GM18519 (cell line): ENCODE measurements around the gene PROX1.
"Not testable (repeated sequence)": the region's sequence is repeated elsewhere in the genome, so short reads cannot be mapped to it uniquely, and the experiment has no call there.

ENCODE experiments used
- ATAC-seq: cut with Tn5 transposase; IDR thresholded peaks from one replicate; pipeline ENCODE4 v1.9.1; 2021; ENCODE audit warnings: mild to moderate bottlenecking, moderate library complexity; ENCODE audit not compliant: unreplicated experiment, low FRiP score

PROX1 gene

DNA sequence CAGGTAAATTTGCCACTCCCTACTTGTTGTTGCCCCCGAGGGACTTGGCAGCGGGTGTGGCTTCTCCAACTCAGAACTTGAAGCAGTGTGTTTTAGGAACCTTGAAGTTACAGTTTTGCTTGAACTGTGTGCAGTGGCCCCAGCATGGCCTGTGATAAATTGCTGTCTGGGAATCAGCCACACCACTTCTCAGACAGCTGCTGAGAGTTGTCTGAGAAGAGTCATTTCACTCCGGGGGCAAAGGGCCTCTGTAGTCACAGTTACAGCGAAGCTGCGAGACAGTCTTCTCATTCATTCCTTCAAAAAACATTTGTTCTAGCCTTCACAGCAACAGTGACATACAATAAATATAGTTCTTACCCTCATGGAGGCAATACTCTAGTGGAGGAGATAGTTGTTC lies 70.3 kb downstream of the PROX1 start:
- no peak for ATAC-seq

- ATAC-seq, result no peak
Observed at GRCh38 chr1:214066190-214066589, 78.4 kb downstream of the PROX1 start.

DNA sequence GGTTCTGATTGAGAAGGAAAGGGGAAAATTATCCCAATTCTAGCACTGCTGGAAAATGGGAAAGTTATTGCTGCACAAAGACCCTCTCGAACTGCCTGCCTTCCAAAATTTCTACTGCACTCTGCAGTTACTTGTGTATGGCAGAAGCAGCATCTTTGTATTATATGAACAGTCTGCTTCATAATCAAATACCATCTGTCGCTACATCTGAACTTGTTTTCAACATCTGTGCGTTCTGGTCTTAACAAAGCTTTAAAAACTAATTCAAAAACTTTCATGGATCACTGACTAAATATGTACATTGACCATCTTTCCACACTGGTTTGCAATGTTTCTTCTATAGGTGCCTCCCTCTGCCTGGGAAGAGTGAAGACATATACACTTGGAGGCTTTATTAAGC lies 79.2 kb downstream of the PROX1 start:
- ATAC-seq, result no peak

- ATAC-seq, result no peak
Observed at GRCh38 chr1:214067397-214067796, 79.6 kb downstream of the PROX1 start.

- ATAC-seq, result no peak
Observed at GRCh38 chr1:214067853-214068703, 80.3 kb downstream of the PROX1 start.

DNA sequence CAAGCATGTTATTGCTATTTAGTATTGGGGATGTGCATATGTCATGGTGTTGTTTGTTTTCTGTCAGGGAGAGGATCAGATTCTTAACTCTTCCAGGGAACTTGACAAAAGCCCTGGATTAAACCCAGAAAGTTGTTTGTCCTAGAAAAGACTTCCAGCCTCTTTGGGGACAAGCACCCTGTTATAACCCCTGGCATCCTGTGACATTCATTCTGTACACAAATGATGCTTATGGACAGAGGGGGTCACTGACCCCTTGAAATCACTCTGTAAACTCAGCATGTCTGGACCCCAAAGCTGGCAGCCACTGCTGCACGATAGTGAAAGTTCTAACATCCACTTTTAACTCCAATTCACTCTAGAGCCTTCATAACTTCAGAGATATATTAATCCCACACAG lies 81.2 kb downstream of the PROX1 start:
- no peak for ATAC-seq

- no peak for ATAC-seq
Observed at GRCh38 chr1:214071469-214071868, 83.7 kb downstream of the PROX1 start.

DNA sequence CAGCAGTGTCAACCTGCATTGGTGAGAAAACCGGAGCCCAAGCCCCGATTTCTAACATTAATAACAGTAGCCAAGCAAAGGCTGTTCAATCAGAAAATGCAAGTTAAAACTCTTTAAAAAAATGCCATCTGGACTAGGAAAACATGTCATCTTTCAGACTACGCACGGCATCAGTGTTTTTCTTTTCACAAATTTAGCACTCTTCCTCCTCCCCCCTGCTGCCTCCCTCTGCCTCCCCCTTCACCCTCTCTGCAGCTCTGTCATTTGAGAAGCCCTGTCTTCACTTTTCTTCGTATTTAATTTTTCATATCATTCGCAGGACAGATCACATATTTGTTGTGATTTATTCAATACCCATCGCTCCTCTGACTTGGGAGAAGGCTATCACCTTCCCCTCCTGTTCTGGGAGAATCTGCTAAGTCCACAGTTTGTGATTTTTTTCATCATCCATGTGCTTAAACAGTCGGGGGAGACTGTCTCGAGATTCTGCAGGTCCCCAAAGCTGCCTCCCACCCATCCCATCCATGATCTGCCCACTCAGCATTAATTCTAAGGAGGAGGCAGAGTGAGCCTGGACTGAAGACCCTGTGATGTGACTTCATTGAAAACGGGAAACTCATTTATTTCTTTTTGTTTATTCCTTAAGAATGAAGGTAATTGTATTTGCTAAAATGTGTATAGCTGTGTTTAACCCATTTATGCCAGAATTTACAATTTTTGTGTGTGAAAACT lies 84.8 kb downstream of the PROX1 start:
- ATAC-seq, result no peak

DNA sequence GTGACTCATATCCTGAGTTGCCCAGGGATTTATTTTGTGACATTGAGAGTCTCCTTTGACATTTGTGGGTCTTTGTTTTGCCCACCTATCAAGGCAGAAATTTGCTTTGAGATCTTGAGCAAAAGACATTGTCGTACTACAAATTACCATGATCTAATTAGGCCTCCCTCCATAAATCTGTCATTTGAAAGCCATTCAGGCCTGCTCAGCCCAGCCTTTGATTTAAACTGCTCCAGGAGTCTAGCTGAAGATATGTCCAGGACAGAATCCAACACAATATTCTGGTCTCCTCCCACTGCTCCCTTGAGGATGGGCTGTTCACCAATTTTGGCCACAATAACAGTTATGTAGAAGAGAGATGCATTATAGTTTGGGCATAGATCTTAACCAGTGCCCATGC lies 86.7 kb downstream of the PROX1 start:
- no peak for ATAC-seq

DNA sequence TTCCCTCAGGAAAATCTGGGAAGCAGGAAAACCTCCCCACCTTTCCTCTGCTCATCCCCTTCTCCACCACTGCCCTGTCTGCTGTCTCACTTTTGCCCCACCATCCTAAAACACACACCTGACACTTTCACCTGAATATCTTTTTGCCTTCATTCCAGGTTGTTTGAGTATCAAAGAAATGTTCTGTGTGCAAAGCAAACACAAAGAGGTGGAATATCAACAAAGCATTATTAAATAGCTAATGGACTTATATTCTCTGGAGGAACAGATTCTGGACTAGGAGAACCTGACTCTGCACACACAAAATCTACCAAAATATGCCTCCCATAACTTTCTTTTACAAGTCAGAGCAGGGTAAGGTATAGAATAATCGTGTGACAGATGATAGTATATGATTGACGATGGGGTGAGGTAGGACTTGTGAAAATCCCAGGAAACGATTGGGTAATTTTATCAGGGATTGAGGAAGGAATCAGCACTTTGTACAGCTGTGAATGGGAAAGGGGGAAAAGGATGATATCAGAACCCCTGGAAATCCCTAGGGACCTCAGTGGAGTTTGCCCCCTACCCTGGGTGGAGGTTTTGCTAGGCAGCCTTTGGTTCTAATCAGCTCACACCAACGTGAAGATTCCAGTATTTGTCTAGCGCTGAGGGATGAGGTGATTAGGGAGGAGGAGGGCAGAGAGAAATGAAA lies 87.7 kb downstream of the PROX1 start:
- ATAC-seq, result no peak

GRCh38 chr1:214075999-214076707 lies 88.4 kb downstream of the PROX1 start:
- no peak for ATAC-seq

- no peak for ATAC-seq
Observed at GRCh38 chr1:214076708-214077065, 88.9 kb downstream of the PROX1 start.

- ATAC-seq, result no peak
Observed at GRCh38 chr1:214078950-214079349, 91.2 kb downstream of the PROX1 start.

DNA sequence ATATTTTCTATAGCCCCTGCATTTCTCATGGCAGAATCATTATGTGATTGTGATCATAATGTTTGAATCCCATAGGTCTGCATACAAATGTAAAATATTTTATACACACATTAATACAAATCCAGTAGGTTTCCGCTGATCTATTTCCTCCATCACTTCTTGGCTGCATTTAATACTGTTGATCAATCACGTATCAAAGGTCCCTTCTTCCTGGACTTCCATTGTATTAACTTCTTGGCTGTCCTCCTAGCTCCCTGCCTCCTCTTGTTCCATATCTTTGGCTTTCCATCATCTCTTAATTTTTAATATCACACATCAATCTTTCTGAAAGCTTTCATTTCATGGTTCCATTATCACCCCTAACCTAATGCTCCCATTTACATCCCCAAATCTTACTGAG lies 97.6 kb downstream of the PROX1 start:
- no peak for ATAC-seq

GRCh38 chr1:214086945-214087344 lies 99.2 kb downstream of the PROX1 start:
- no peak for ATAC-seq

DNA sequence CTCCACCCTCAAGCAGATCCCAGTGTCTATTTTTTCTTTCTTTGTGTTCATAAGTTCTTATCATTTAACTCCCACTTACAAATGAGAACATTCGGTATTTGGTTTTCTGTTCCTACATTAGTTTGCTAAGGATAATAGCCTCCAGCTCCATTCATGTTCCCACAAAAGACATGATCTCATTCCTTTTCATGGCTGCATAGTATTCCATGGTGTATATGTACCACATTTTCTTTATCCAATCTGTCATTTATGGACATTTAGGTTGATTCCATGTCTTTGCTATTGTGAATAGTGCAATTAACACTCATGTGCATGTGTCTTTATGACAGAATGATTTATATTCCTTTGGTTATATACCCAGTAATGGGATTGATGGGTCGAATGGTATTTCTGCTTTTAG lies 101.2 kb downstream of the PROX1 start:
- ATAC-seq, result not testable (repeated sequence)
